Progenitor cell of endocrine pancreas (in vitro differentiated cells): ENCODE data around the gene APC2. TPM values are rescaled to one million over a fixed set of nuclear protein-coding genes. Genes with fewer than 3 reads are reported as not detected.

Source experiments
- DNase-seq: peaks from one replicate; pipeline ENCODE4 v3.0.0; 2021; ENCODE audit warnings: low spot score; ENCODE audit not compliant: unreplicated experiment
- H3K27ac Mint-ChIP-seq: 2 replicates; pipeline ENCODE4 v1.8.0; 2021; ENCODE audit warnings: mild to moderate bottlenecking, moderate library complexity, mixed read lengths
- H3K27me3 Mint-ChIP-seq: 2 replicates; pipeline ENCODE4 v1.8.0; 2021; ENCODE audit warnings: mixed read lengths
- H3K36me3 Mint-ChIP-seq: 2 replicates; pipeline ENCODE4 v1.8.0; 2022; ENCODE audit warnings: mixed read lengths; ENCODE audit not compliant: insufficient read depth
- H3K4me1 Mint-ChIP-seq: 2 replicates; pipeline ENCODE4 v1.8.0; 2021; ENCODE audit warnings: low read depth, mixed read lengths
- H3K4me3 Mint-ChIP-seq: 2 replicates; pipeline ENCODE4 v1.8.0; 2021; ENCODE audit warnings: low read depth, mild to moderate bottlenecking, moderate library complexity, mixed read lengths
- H3K9me3 Mint-ChIP-seq: 2 replicates; pipeline ENCODE4 v1.8.0; 2021; ENCODE audit warnings: low read depth, mixed read lengths
- CTCF ChIP-seq: fragments of 200-600 bp; sonication (generic); IDR thresholded peaks from one replicate; pipeline ENCODE4 v1.5.0; 2021; ENCODE audit warnings: antibody characterized with exemption, mild to moderate bottlenecking; ENCODE audit not compliant: unreplicated experiment
- total RNA-seq: library from RNA; stranded (reverse); gene quantifications from 2 replicates; pipeline ENCODE4 v1.2.1, GENCODE V29; 2021

The APC2 gene
- total RNA-seq, 1 donor from 2014 or later: 5.8 TPM

GRCh38 chr19:1467215-1467489 lies 17.2 kb downstream of the APC2 start:
- Mint-ChIP-seq H3K9me3 (no peaks in the 10 kb centered on the region), H3K27ac (no peak overlapping the region), H3K27me3 (peaks cover 17% of the 10 kb centered on the region), H3K36me3 (no peaks in the 10 kb centered on the region), H3K4me3 (no peak overlapping the region), H3K4me1 (peaks cover 2% of the 10 kb centered on the region)
- DNase-seq: no peak
- no peak for TF ChIP-seq CTCF

DNA sequence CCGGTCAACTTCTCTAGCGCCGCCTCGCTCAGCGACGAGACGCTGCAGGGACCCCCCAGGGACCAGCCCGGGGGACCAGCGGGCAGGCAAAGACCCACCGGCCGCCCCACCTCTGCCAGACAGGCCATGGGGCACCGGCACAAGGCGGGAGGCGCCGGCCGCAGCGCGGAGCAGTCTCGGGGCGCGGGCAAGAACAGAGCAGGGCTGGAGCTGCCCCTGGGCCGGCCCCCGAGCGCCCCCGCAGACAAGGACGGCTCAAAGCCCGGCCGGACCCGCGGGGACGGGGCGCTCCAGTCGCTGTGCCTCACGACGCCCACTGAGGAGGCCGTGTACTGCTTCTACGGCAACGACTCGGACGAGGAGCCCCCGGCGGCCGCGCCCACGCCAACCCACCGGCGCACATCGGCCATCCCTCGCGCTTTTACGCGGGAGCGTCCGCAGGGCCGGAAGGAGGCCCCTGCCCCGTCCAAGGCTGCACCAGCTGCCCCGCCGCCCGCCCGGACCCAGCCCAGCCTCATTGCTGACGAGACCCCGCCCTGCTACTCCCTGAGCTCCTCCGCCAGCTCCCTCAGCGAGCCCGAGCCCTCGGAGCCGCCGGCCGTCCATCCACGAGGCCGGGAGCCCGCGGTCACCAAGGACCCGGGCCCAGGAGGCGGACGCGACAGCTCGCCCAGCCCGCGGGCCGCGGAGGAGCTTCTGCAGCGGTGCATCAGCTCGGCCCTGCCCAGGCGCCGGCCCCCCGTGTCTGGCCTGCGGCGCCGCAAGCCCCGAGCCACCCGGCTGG lies 17.8 kb downstream of the APC2 start:
- no peak overlapping the region for H3K4me3 Mint-ChIP-seq
- no peak for DNase-seq
- H3K27ac Mint-ChIP-seq: no peak overlapping the region
- no peaks in the 10 kb centered on the region for H3K9me3 Mint-ChIP-seq
- peaks cover 18% of the 10 kb centered on the region for H3K27me3 Mint-ChIP-seq
- peaks cover 2% of the 10 kb centered on the region for H3K4me1 Mint-ChIP-seq
- no peak for TF ChIP-seq CTCF
- no peaks in the 10 kb centered on the region for H3K36me3 Mint-ChIP-seq

DNA sequence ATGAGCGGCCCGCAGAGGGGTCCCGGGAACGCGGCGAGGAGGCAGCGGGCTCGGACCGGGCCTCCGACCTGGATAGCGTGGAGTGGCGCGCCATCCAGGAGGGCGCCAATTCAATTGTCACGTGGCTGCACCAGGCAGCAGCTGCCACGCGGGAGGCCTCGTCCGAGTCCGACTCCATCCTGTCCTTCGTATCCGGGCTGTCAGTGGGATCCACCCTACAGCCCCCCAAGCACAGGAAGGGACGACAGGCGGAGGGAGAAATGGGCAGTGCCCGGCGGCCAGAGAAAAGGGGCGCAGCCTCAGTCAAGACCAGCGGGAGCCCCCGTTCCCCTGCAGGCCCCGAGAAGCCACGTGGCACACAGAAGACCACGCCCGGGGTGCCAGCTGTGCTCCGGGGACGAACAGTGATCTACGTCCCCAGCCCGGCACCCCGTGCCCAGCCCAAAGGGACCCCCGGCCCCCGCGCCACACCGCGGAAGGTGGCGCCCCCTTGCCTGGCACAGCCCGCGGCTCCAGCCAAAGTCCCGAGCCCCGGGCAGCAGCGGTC lies 18.4 kb downstream of the APC2 start:
- DNase-seq: no peak
- TF ChIP-seq CTCF: no peak
- no peaks in the 10 kb centered on the region for H3K9me3 Mint-ChIP-seq
- peaks cover 2% of the 10 kb centered on the region for H3K4me1 Mint-ChIP-seq
- H3K4me3 Mint-ChIP-seq: no peak overlapping the region
- peaks cover 23% of the 10 kb centered on the region for H3K27me3 Mint-ChIP-seq
- no peaks in the 10 kb centered on the region for H3K36me3 Mint-ChIP-seq
- H3K27ac Mint-ChIP-seq: no peak overlapping the region

GRCh38 chr19:1468821-1469254 lies 18.9 kb downstream of the APC2 start:
- Mint-ChIP-seq H3K27ac (no peak overlapping the region), H3K27me3 (peaks cover 25% of the 10 kb centered on the region)
- no peak for DNase-seq

More at GRCh38 chr19:1468821-1469254, 18.9 kb downstream of the APC2 start:
- Mint-ChIP-seq H3K4me3 (no peak overlapping the region), H3K4me1 (peaks cover 2% of the 10 kb centered on the region), H3K36me3 (no peaks in the 10 kb centered on the region), H3K9me3 (no peaks in the 10 kb centered on the region)
- TF ChIP-seq CTCF: no peak
